C4-2B (cell line): ENCODE measurements around the gene MCF2.

ENCODE experiments used
- CTCF ChIP-seq: fragments of 450-650 bp; conservative IDR thresholded peaks from 2 replicates; pipeline ENCODE4 v1.5.1; 2017; ENCODE audit warnings: mild to moderate bottlenecking
- ZFX ChIP-seq: fragments of 450-650 bp; IDR thresholded peaks from 2 replicates; pipeline ENCODE4 v1.6.1; 2017

GRCh38 chrX:139736151-139736550 lies 28.2 kb upstream of the MCF2 start:
- TF ChIP-seq CTCF (no peak), ZFX (no peak)
